GM19023 (cell line): Measurements from ENCODE around the gene TSPAN3.
A peak's percentile ranks its signal among the peaks of the same experiment; 100 is the strongest.

ENCODE experiments used
- ATAC-seq: cut with Tn5 transposase; IDR thresholded peaks from one replicate; pipeline ENCODE4 v1.9.1; 2021; ENCODE audit warnings: mild to moderate bottlenecking, moderate library complexity; ENCODE audit not compliant: unreplicated experiment

Gene TSPAN3

GRCh38 chr15:77085297-77085696 lies 14.4 kb upstream of the TSPAN3 start:
- ATAC-seq: no peak

DNA sequence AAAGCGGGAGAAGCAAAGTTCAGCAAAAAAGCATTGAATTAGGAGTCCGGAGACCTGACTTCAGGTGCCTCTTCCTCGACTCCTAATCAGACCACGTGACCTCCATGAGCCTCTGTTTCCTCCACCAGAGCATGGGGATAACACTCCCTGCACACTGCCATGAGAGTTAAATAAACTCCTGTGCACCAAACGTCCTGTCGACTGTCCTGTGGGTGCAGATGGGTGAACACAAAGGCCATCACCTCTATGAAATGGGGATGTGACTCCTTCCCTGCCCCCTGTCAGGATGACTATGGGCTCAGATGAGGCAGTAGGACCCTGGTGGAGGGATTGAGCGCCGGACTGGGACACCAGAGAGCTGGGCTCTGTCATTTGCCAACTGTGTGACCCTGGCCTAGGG lies 13.5 kb upstream of the TSPAN3 start:
- ATAC-seq: no peak

- ATAC-seq: peak; percentile 87
These were observed 12.7 kb upstream of the TSPAN3 start for GRCh38 chr15:77083381-77084160.

DNA sequence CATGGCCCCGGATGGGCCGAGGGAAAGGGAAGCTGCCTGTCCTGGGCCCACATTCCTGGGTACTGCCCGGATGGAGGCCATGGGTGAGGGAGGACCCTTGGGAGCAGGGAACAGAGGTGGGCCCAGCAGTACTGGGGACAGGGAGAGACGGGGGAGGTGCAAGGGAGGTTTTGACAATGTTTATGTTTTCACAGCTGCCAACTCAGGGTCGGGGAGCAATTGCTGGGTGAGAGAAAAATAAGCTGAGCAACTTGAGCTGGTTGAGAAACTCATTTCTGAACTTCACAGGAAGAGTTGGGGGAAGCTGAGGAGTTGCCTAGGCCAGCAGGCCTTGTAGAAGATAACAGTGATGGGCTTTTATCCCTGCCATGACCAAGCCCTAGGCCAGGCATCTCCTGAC lies 11.1 kb upstream of the TSPAN3 start:
- ATAC-seq: no peak

GRCh38 chr15:77076323-77076915 lies 5.5 kb upstream of the TSPAN3 start:
- ATAC-seq: no peak

DNA sequence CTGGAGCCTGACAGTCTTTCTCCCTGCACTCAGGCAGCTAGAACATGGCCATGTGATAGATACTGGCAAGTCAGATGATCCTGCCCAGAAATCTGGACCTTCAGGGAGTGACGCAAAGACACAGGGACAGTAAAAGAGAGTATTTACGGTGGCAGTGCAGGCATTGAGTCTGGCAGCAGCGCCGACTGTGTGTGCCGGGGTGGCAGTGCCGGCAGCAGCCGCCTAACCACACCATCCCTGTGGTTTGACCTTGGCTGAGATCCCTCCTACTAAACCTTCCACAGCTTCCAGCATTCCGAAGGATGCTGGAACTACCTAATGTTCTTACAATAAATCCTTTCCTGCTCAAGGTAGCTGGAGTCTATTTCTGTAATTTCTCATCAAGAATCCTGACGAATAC lies 4.6 kb upstream of the TSPAN3 start:
- ATAC-seq: no peak

DNA sequence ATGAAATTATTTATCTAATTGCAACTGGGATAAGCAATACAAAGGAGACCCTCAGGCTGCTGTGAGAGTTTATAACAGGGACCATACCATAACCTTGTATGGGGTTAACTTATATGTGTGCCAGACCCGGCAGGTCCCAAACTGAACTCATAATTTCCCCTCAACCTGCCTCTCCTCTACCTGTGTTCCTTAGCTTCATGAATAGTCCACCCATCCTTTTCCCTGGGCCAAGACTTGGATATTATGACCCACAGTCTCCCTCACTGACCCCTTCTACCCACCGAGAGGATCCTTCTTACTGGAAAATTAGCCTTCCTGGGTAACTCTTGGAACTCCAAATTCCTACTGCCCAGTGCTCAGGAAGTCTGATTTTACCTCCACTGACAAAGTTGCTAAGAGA lies 3.4 kb upstream of the TSPAN3 start:
- ATAC-seq: no peak

DNA sequence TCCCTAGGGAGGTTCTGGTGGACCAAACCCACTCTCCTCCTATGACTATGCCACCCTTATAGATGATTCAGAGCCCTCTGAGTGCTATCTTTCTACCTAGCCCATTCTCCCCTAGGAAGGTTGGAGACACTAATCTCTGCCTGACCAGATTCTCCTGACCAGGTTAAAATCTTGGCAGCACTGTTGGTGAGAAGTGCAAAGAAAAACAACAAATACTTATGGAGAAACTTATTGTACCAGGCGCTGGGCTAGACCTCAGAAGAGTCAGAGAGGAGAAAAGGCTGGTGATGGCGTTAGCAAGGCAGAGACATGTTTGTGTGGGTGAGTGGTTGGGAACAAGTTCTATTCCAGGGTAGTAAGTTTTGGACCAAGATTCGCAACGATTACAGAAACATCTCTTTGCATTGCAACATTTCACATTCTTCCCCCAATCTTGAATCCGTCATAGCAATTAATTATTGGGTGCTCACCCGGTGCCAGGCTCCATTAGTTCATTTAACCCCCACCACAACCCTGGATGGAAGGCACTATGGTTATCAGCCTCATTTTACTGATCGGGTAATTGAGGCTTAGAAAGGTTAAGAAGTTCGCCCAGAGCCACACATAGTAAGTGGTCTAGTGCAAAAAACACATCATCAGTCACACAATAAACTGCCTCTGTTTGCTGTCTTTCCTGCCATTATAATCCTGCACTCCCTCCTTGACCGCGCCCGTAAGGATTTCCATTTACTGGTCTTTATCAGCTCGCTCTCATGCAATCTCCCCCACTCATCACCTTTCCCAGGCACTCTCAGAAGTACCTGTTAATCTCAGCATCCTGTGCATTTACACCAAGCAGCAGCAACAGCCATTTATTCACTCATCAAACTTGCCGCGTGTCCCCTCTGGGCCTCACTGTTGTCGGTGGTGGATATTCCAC lies 655 bp upstream of the TSPAN3 start:
- ATAC-seq: no peak

DNA sequence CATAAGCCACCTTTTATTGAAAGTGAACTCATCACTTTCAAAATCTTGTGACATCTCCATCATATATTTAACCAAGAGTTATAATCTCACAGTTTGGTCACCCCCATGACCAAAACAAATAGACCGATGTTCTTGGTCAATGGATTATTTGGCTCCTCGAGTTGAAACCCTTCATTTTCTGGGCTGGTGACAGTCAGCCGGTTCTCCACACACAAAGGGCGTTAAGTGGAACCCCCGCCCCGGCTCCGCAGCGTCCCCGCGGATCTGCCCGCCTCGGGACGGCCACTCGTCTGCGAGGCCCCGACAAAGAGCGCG lies 772 bp downstream of the TSPAN3 start:
- ATAC-seq: no peak

DNA sequence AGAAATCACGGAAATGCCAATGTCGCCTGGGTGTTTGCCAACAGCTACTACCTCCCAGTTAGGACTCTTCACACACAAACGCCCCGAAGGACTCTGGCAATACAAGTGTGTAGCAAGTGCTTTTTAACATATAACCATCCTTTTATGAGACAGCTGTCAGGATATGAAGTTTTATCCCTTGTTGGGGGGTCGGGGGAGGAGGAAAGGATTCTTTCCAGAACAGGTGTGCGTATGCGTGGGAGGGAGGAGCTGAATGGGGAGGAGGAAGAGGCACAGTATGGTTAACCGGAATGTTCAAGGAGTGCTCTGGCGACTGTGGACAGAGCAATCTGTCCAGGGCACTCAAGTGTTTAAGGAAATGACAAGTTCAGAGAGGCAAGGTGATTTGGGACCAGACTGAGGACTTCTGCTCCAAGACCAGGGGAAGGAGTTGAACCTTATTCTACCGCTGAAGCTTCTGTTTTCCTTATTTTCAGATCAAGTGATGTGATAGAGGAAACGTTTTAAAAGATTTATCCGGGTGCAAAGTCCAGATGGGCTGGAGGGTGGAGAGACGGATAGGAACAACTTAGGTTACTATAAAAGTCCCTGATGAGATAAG lies 1.3 kb downstream of the TSPAN3 start:
- no peak for ATAC-seq

- no peak for ATAC-seq
These were observed 2.3 kb downstream of the TSPAN3 start for GRCh38 chr15:77068633-77069032.

DNA sequence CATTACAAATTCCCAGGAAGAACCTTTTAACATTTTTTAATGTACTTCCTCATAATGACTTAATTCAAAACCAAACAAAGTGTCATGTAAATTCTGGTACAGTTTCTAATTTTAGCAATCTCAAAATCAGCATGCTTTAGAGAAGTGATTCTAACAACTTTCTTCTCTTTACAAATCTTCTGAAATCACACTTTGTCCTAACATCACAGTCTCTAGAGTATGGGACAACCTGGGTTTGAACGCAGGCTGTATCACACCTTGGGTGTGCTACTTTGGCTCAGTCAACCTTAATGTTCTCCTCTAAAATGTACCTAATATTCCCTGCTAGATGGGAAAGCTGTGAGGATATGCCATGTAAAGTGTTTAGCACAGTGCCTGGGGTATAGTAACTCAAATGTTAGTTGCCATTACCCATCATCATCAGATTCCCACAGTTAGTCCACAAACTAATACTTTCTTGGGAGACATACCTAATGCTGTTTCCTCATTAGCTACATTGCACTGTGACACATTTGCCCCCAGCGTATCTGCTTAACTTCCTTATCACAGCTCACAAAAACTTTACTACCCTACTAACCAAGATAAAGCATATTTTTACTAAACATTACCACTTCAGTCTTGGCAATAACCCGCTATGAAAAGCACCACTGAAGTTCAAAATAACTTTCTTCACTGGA lies 3.1 kb downstream of the TSPAN3 start:
- ATAC-seq: no peak

- no peak for ATAC-seq
These were observed 3.8 kb downstream of the TSPAN3 start for GRCh38 chr15:77066971-77067690.

DNA sequence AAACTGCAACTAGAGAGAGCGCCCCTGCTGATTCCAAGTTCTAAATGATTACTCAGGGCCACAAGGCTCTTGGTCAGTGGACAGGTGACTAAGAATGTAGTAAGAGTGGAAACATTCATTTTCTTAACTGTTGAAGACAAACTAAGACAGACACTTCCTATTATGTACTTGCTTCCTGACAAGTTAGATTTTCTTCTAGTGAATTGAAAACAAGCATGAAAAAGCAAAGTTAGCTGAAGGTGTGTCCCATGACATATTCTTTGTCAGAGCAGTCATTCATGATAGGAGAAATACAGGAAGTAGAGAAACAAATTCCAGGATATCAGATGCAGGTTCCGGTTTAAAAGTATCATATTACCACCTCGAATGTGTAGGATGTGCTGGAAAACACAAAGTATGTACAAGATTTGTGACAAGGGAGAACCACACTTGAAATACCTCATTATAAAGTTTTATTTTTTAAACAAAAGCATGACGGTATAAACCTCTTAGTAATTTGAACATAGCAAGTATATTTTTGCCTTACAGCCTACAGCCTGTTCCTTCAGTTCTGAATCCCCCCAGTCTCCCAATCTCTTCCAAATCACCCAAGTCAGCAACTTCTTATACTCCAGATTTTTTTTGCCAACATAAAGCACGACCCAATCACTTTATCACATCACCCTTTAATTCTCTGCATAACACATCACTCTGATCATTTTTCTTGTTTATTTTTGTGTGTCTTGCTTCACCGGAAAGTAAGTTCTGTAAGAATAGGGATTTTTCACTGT lies 6.2 kb downstream of the TSPAN3 start:
- ATAC-seq: no peak

DNA sequence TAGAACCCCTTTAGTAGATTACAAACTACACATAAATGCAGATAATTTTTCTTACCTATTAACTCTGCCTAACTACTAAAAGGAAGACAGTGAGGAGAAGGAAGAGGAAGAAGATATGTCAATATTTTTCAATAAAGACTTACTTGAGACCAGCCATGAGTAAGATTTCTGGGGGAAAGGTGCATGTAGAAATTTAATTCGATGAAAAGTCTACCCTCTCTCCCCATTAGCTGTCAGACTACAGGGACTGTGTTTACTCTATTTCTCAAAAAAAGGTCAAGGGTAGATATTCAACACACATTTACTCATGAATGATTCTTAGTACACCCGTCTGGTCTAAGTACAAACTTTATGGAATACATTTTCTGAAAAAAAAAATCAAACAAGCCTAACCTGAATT lies 6.8 kb downstream of the TSPAN3 start:
- ATAC-seq: no peak

- no peak for ATAC-seq
These were observed 7.7 kb downstream of the TSPAN3 start for GRCh38 chr15:77063249-77063648.

DNA sequence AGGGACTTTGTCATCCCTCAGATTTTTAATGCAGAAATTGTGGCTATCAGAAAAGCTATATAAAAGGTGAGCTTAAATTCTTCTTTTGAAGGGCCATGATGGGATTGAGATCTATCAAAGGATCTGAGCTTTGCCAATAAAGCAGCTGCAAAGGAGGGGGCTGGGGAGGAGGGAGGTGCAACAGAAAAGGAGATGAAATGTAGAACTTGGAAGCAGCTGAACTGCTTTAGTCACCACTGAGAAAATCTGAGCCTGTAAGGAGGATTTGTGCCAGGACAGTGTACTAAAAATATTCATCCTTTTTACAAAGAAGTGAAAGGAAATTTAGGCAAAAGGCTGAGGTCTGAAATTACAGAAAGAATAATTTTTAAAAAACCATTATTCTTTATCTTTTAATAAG lies 10.4 kb downstream of the TSPAN3 start:
- no peak for ATAC-seq

DNA sequence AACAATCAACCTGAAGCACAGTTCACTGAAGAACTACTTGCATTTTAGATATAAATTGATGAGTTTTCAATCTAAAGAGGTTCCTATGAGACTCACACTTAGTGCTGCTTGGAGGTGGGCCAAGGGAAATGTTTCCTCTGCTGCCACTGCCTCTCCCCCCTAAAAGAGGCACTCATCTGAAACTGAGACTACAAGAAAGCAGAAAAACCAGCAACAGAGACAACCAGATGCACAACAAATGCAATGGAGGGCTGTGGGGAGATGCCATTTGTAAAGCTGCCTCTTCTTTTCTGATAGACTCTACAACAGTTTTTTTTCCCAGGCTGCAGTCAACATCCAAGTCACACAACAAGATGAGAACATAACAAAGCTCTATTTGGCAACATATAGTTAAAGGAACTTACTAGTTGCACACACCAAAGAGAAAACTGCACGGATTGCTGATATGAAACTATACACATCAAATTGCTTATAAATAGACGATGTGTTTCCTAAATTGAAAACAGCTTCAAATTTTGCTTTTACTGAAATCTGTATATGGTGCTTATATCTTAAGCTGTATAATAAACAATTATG lies 11.0 kb downstream of the TSPAN3 start:
- peak; percentile 54 for ATAC-seq

DNA sequence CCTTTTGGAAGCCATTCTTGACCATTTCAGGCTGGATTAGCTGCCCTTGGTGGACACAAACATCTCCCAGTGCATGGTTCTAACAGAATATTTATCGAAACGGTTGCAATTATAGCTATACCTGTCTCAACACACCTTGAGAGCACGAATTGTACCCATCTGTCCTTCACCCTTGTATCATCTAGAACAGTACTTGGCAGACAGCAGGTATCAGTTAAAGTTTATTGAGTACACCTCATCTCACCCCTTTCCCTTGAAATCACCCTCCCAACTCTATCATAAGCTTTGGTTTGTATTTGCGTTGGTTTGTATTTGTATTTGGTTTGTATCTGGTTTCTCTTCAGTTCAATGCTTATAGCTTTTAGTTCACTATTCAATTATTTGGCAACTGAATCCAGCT lies 12.4 kb downstream of the TSPAN3 start:
- ATAC-seq: no peak
